ENCODE measurements around the gene MNAT1.
A peak's percentile ranks its signal among the peaks of the same experiment; 100 is the strongest.

Gene MNAT1

DNA sequence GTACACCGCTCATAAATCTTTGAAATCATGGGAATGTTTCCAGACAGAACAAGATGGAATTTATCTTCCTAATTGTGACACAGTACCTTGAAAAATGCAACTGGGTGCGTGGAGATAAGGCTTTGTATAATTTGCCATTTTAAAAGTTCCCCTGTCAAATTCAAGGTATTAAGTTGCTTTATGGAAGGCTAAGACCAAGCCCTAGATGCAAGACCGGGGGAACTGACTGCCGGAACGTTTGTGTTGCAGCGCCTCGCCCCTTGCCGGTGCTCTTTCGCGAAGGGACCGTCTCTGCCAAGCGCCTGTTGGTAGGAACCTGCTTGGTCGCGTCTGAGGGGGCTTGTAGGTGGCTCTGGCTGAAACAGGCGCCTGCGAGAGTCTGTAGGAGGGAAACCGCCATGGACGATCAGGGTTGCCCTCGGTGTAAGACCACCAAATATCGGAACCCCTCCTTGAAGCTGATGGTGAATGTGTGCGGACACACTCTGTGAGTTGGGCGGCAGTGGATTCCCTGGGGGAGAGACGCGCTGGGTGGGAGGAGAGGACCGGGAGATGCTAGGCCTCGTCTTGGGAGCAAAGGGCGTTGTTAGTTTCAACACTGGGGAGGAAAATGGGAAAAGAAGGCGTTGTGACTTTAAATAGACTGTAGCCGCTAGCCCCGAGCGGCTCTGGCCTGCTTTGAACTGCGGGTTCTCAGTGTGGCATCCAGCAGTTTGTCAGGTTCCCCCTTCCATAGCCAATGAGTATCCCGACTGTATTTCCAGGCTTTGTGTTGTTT, at the start of gene MNAT1:
Gene MNAT1, plus strand, starts transcription at position 297 of the 778 bp plus-strand sequence. Its CDS starts 102 bp downstream, at position 399.
- peaks cover 6% of the 10 kb centered on the region for H3K4me1 ChIP-seq (ENCODE audit: control insufficient read depth, low read depth, low read length)
- H3K27me3 ChIP-seq (ENCODE audit: control insufficient read depth, insufficient read depth, low read length) = peaks cover 7% of the 10 kb centered on the region
- no peaks in the 10 kb centered on the region for H3K36me3 ChIP-seq (ENCODE audit: control insufficient read depth, low read depth, low read length)
- no peaks in the 10 kb centered on the region for H3K9me3 ChIP-seq (ENCODE audit: control insufficient read depth, low read depth, low read length)
- H3K4me3 ChIP-seq (ENCODE audit: low read length) = peak within 1 kb of the TSS; percentile 98
- H3K27ac ChIP-seq (ENCODE audit: low read length) = peak within 1 kb of the TSS; percentile 41
- peak within 1 kb of the TSS; percentile 88 for H3K9ac ChIP-seq (ENCODE audit: low read length)

DNA sequence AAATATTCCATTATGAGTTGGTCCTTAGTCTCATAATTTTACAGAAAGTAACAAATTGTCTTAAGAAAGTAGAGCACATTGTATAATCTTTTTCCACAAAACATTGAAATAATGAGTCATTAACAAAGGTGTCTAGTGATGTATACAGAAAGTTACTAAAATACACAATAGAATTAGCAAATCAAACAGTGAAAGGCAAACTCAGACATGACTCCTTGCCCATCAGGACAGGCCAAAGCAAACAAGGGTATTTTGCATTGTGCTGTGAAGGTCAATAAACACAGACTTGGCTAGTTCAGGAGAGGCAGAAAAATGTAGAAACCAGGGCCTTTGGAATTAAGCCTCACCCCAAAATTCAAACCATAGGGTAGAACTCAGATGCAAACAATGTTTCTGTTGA, 47.7 kb upstream of the MNAT1 start:
- no peaks in the 10 kb centered on the region for H3K9me3 ChIP-seq (ENCODE audit: control insufficient read depth, low read depth, low read length)
- no peaks in the 10 kb centered on the region for H3K4me1 ChIP-seq (ENCODE audit: control insufficient read depth, low read depth, low read length)
- H3K27me3 ChIP-seq (ENCODE audit: control insufficient read depth, insufficient read depth, low read length) = no peaks in the 10 kb centered on the region
- no peak overlapping the region for H3K4me3 ChIP-seq (ENCODE audit: low read length)
- no peak overlapping the region for H3K9ac ChIP-seq (ENCODE audit: low read length)
- H3K36me3 ChIP-seq (ENCODE audit: control insufficient read depth, low read depth, low read length) = no peaks in the 10 kb centered on the region
- H3K27ac ChIP-seq (ENCODE audit: low read length) = no peak overlapping the region

- H3K9me3 ChIP-seq (ENCODE audit: control insufficient read depth, low read depth, low read length) = no peaks in the 10 kb centered on the region
- no peaks in the 10 kb centered on the region for H3K36me3 ChIP-seq (ENCODE audit: control insufficient read depth, low read depth, low read length)
- H3K4me1 ChIP-seq (ENCODE audit: control insufficient read depth, low read depth, low read length) = no peaks in the 10 kb centered on the region
- no peak overlapping the region for H3K4me3 ChIP-seq (ENCODE audit: low read length)
- H3K9ac ChIP-seq (ENCODE audit: low read length) = no peak overlapping the region
- H3K27me3 ChIP-seq (ENCODE audit: control insufficient read depth, insufficient read depth, low read length) = no peaks in the 10 kb centered on the region
- no peak overlapping the region for H3K27ac ChIP-seq (ENCODE audit: low read length)
These were observed 43.0 kb upstream of the MNAT1 start for GRCh38 chr14:60691383-60692113.

GRCh38 chr14:60695327-60695726, 39.2 kb upstream of the MNAT1 start:
- Histone ChIP-seq H3K4me3 (ENCODE audit: low read length) (no peak overlapping the region), H3K27ac (ENCODE audit: low read length) (no peak overlapping the region), H3K9me3 (ENCODE audit: control insufficient read depth, low read depth, low read length) (no peaks in the 10 kb centered on the region), H3K27me3 (ENCODE audit: control insufficient read depth, insufficient read depth, low read length) (no peaks in the 10 kb centered on the region), H3K4me1 (ENCODE audit: control insufficient read depth, low read depth, low read length) (no peaks in the 10 kb centered on the region), H3K36me3 (ENCODE audit: control insufficient read depth, low read depth, low read length) (no peaks in the 10 kb centered on the region), H3K9ac (ENCODE audit: low read length) (no peak overlapping the region)

DNA sequence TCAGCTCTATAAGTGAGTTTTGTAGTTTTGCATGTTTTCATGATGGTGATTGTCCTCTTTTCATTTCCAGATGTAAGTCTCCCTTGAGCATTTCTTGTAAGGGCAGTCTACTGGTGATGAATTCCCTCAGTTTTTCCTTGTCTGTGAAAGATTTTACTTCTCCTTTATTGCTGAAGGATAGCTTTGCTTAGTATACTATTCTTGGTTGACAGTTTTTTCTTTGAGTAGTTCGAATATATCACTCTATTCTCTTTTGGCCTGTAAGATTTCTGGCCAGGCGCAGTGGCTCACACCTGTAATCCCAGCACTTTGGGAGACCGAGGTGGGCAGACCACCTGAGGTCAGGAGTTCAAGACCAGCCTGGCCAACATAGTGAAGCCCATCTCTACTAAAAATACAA, 34.0 kb upstream of the MNAT1 start:
- no peak overlapping the region for H3K9ac ChIP-seq (ENCODE audit: low read length)
- no peaks in the 10 kb centered on the region for H3K4me1 ChIP-seq (ENCODE audit: control insufficient read depth, low read depth, low read length)
- no peaks in the 10 kb centered on the region for H3K9me3 ChIP-seq (ENCODE audit: control insufficient read depth, low read depth, low read length)
- H3K27ac ChIP-seq (ENCODE audit: low read length) = no peak overlapping the region
- H3K27me3 ChIP-seq (ENCODE audit: control insufficient read depth, insufficient read depth, low read length) = no peaks in the 10 kb centered on the region
- no peak overlapping the region for H3K4me3 ChIP-seq (ENCODE audit: low read length)
- H3K36me3 ChIP-seq (ENCODE audit: control insufficient read depth, low read depth, low read length) = no peaks in the 10 kb centered on the region

DNA sequence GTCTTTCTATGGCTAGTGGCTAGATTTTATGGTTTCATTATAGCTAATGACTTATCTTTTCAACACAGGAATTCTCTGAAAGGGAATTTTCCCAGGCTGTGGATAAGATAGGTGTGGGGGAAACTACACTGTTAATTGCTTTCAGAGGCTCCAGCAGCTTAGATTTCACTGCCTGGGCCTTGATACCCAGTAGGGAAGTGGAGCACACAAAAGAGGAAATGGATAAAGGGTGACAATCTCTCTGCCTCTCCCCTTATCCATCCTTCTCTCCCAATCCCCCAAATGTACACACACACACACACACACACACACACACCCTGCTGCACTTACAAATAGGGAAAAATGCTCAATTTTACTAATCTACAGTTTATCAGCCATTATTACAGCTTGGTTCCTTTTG, 29.5 kb upstream of the MNAT1 start:
- Histone ChIP-seq H3K27ac (ENCODE audit: low read length) (no peak overlapping the region), H3K9me3 (ENCODE audit: control insufficient read depth, low read depth, low read length) (no peaks in the 10 kb centered on the region), H3K9ac (ENCODE audit: low read length) (no peak overlapping the region), H3K27me3 (ENCODE audit: control insufficient read depth, insufficient read depth, low read length) (no peaks in the 10 kb centered on the region), H3K4me1 (ENCODE audit: control insufficient read depth, low read depth, low read length) (no peaks in the 10 kb centered on the region), H3K4me3 (ENCODE audit: low read length) (no peak overlapping the region), H3K36me3 (ENCODE audit: control insufficient read depth, low read depth, low read length) (no peaks in the 10 kb centered on the region)

DNA sequence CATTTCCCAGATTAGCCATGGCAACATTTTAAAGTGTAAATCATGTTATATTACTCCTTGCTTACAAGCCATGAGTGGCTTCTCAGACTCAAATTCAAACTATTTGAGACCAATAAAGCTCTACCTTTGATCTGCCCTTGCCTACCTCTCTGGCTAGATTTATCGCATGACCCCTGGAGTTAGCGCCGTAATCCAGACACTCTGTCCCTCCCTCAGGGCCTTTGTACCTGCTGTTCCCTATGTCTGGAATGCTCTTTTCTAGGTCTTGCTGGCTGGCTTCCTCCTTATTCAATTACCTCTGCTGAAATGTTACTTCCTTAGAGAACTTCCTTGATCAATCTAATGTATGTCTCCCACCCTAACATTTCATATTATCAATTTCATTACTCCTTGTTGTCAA, 26.7 kb upstream of the MNAT1 start:
- H3K9ac ChIP-seq (ENCODE audit: low read length) = no peak overlapping the region
- H3K4me3 ChIP-seq (ENCODE audit: low read length) = no peak overlapping the region
- peaks cover 9% of the 10 kb centered on the region for H3K4me1 ChIP-seq (ENCODE audit: control insufficient read depth, low read depth, low read length)
- H3K9me3 ChIP-seq (ENCODE audit: control insufficient read depth, low read depth, low read length) = no peaks in the 10 kb centered on the region
- no peak overlapping the region for H3K27ac ChIP-seq (ENCODE audit: low read length)
- H3K27me3 ChIP-seq (ENCODE audit: control insufficient read depth, insufficient read depth, low read length) = no peaks in the 10 kb centered on the region
- peaks cover 4% of the 10 kb centered on the region for H3K36me3 ChIP-seq (ENCODE audit: control insufficient read depth, low read depth, low read length)

GRCh38 chr14:60710494-60710893, 24.1 kb upstream of the MNAT1 start:
- Histone ChIP-seq H3K27ac (ENCODE audit: low read length) (no peak overlapping the region), H3K9me3 (ENCODE audit: control insufficient read depth, low read depth, low read length) (no peaks in the 10 kb centered on the region), H3K4me1 (ENCODE audit: control insufficient read depth, low read depth, low read length) (peaks cover 9% of the 10 kb centered on the region), H3K4me3 (ENCODE audit: low read length) (no peak overlapping the region), H3K9ac (ENCODE audit: low read length) (no peak overlapping the region), H3K27me3 (ENCODE audit: control insufficient read depth, insufficient read depth, low read length) (no peaks in the 10 kb centered on the region), H3K36me3 (ENCODE audit: control insufficient read depth, low read depth, low read length) (peaks cover 11% of the 10 kb centered on the region)

- no peaks in the 10 kb centered on the region for H3K9me3 ChIP-seq (ENCODE audit: control insufficient read depth, low read depth, low read length)
- no peak overlapping the region for H3K9ac ChIP-seq (ENCODE audit: low read length)
- no peak overlapping the region for H3K4me3 ChIP-seq (ENCODE audit: low read length)
- peaks cover 9% of the 10 kb centered on the region for H3K4me1 ChIP-seq (ENCODE audit: control insufficient read depth, low read depth, low read length)
- peaks cover 14% of the 10 kb centered on the region for H3K36me3 ChIP-seq (ENCODE audit: control insufficient read depth, low read depth, low read length)
- H3K27me3 ChIP-seq (ENCODE audit: control insufficient read depth, insufficient read depth, low read length) = no peaks in the 10 kb centered on the region
- H3K27ac ChIP-seq (ENCODE audit: low read length) = no peak overlapping the region
These were observed 21.0 kb upstream of the MNAT1 start for GRCh38 chr14:60713513-60713912.

- H3K9me3 ChIP-seq (ENCODE audit: control insufficient read depth, low read depth, low read length) = no peaks in the 10 kb centered on the region
- no peak overlapping the region for H3K9ac ChIP-seq (ENCODE audit: low read length)
- peaks cover 15% of the 10 kb centered on the region for H3K4me1 ChIP-seq (ENCODE audit: control insufficient read depth, low read depth, low read length)
- H3K4me3 ChIP-seq (ENCODE audit: low read length) = peak overlapping the region; percentile 89
- peaks cover 19% of the 10 kb centered on the region for H3K36me3 ChIP-seq (ENCODE audit: control insufficient read depth, low read depth, low read length)
- H3K27ac ChIP-seq (ENCODE audit: low read length) = no peak overlapping the region
- peaks cover 15% of the 10 kb centered on the region for H3K27me3 ChIP-seq (ENCODE audit: control insufficient read depth, insufficient read depth, low read length)
These were observed 14.2 kb upstream of the MNAT1 start for GRCh38 chr14:60720391-60720790.

DNA sequence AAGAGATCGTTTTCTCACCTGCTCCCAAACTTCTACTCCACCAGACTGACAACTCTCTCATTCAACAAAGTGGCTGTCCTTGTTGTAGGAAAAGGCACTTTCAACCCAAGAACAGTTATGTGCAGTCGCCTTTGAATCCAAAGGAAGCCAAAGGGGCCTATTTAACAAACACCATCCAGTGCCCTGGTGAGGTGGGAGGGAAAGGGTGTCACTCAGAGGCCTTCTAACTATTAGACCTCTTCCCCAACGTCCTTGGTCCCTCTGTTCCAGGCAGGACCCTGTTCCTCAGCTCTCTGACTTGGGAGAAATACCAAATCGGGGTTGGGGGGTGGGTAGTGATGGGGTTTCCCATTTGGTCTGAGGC, 13.6 kb upstream of the MNAT1 start:
- peaks cover 15% of the 10 kb centered on the region for H3K4me1 ChIP-seq (ENCODE audit: control insufficient read depth, low read depth, low read length)
- peaks cover 19% of the 10 kb centered on the region for H3K36me3 ChIP-seq (ENCODE audit: control insufficient read depth, low read depth, low read length)
- peak overlapping the region; percentile 89 for H3K4me3 ChIP-seq (ENCODE audit: low read length)
- H3K9ac ChIP-seq (ENCODE audit: low read length) = no peak overlapping the region
- H3K27me3 ChIP-seq (ENCODE audit: control insufficient read depth, insufficient read depth, low read length) = peaks cover 15% of the 10 kb centered on the region
- H3K27ac ChIP-seq (ENCODE audit: low read length) = no peak overlapping the region
- no peaks in the 10 kb centered on the region for H3K9me3 ChIP-seq (ENCODE audit: control insufficient read depth, low read depth, low read length)
